Mesodermal cell (in vitro differentiated cells): ENCODE measurements around the gene KIAA2012.

ENCODE experiments used
- H3K27ac ChIP-seq: 2 replicates; pipeline ENCODE4 v1.7.0; 2013; ENCODE audit warnings: mild to moderate bottlenecking, low read depth, low read length, moderate library complexity; ENCODE audit not compliant: severe bottlenecking
- H3K36me3 ChIP-seq: 2 replicates; pipeline ENCODE4 v1.7.1; 2013; ENCODE audit warnings: mild to moderate bottlenecking, low read length, moderate library complexity; ENCODE audit not compliant: control insufficient read depth, insufficient read depth
- H3K4me1 ChIP-seq: one replicate; pipeline ENCODE4 v1.7.1; 2013; ENCODE audit warnings: mild to moderate bottlenecking, low read length; ENCODE audit not compliant: insufficient read depth, control insufficient read depth, poor library complexity, severe bottlenecking
- H3K4me3 ChIP-seq: 2 replicates; pipeline ENCODE4 v1.7.0; 2013; ENCODE audit warnings: low read length, control low read depth, mild to moderate bottlenecking; ENCODE audit not compliant: insufficient read depth, poor library complexity, severe bottlenecking; ENCODE audit errors: extremely low read depth
- H3K9me3 ChIP-seq: 2 replicates; pipeline ENCODE4 v1.7.1; 2013; ENCODE audit warnings: mild to moderate bottlenecking, low read length, moderate library complexity; ENCODE audit not compliant: control insufficient read depth
- WGBS, 2 experiments: methylation state at CpG; one replicate each; pipeline ENCODE4 v1.1.5; 2013; ENCODE audit warnings: missing lambda C conversion rate in 2 of 2; ENCODE audit not compliant: insufficient coverage in 2 of 2; 5-methylcytosine and 5-hydroxymethylcytosine counted together

KIAA2012 gene

GRCh38 chr2:202187570-202187969 lies 114.5 kb downstream of the KIAA2012 start:
- Histone ChIP-seq H3K4me1 (peaks cover 5% of the 10 kb centered on the region), H3K9me3 (peaks cover under 1% of the 10 kb centered on the region), H3K36me3 (no peaks in the 10 kb centered on the region), H3K27ac (no peak overlapping the region), H3K4me3 (no peak overlapping the region)
- WGBS, 2 experiments, result 78 to 83% methylated on average over 1 of the region's 1 CpG

- WGBS, 2 experiments, result 94 to 96% methylated on average over 5 of the region's 5 CpGs
- Histone ChIP-seq H3K27ac (no peak overlapping the region), H3K9me3 (no peaks in the 10 kb centered on the region), H3K36me3 (no peaks in the 10 kb centered on the region), H3K4me3 (no peak overlapping the region), H3K4me1 (no peaks in the 10 kb centered on the region)
These were observed 120.2 kb downstream of the KIAA2012 start for GRCh38 chr2:202193305-202193704.

DNA sequence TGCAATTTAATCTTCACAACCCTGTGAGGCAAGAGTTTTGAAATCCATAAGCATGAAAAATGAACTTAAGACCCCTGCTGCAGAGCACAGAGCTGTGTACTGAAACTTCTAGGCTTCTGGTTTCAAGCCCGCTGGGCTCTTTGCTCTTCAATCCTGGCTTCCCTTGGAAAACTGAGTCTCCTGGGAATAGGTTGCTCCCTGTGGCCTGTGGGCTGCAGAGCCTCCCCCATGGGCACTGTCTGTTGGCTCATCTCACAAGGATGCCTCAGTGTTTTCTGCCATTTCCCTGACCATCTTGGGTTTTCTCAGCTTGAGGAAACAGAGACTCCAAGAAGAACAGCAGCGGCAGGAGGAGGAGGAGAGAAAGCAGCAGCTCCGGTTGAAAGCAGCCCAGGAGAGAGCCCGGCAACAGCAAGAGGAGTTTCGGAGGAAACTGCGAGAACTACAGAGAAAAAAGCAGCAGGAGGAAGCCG lies 120.9 kb downstream of the KIAA2012 start:
- Histone ChIP-seq H3K9me3 (no peaks in the 10 kb centered on the region), H3K4me1 (no peaks in the 10 kb centered on the region), H3K36me3 (no peaks in the 10 kb centered on the region), H3K4me3 (no peak overlapping the region), H3K27ac (no peak overlapping the region)
- WGBS, 2 experiments, result 73 to 89% methylated on average over 6 to 7 of the region's 7 CpGs

DNA sequence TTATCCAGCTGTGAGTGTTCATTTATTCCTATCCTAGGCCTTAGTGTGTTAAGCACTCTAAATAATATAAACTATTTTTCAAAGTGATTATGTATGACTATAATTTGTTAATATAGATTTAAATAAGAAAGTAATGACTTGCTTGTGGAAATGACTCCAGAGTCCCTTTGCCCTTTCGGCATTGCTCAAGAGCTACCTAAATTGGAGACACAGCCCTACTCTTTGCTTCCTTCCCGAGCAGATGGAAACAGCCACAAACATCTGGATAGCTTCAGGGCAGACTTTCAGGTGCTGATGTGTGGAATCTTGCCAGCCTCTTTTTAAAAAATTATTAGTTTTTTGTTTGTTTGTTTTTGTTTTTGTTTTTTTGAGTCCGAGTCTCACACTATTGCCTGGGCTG lies 121.4 kb downstream of the KIAA2012 start:
- Histone ChIP-seq H3K4me1 (no peaks in the 10 kb centered on the region), H3K27ac (no peak overlapping the region), H3K4me3 (no peak overlapping the region), H3K9me3 (no peaks in the 10 kb centered on the region), H3K36me3 (no peaks in the 10 kb centered on the region)
- WGBS, 2 experiments, result 94 to 100% methylated on average over 1 to 3 of the region's 3 CpGs

GRCh38 chr2:202196727-202197126 lies 123.7 kb downstream of the KIAA2012 start:
- no peaks in the 10 kb centered on the region for H3K4me1 ChIP-seq
- peaks cover 6% of the 10 kb centered on the region for H3K36me3 ChIP-seq
- no peak overlapping the region for H3K4me3 ChIP-seq
- H3K9me3 ChIP-seq, result no peaks in the 10 kb centered on the region
- WGBS, 2 experiments, result 81 to 89% methylated on average over 4 to 6 of the region's 6 CpGs
- no peak overlapping the region for H3K27ac ChIP-seq

- no peak overlapping the region for H3K27ac ChIP-seq
- no peak overlapping the region for H3K4me3 ChIP-seq
- no peaks in the 10 kb centered on the region for H3K9me3 ChIP-seq
- H3K36me3 ChIP-seq, result peaks cover 26% of the 10 kb centered on the region
- no peaks in the 10 kb centered on the region for H3K4me1 ChIP-seq
- 97 to 98% methylated on average over 11 to 13 of the region's 21 CpGs for WGBS, 2 experiments
These were observed 128.4 kb downstream of the KIAA2012 start for GRCh38 chr2:202201220-202202160.

DNA sequence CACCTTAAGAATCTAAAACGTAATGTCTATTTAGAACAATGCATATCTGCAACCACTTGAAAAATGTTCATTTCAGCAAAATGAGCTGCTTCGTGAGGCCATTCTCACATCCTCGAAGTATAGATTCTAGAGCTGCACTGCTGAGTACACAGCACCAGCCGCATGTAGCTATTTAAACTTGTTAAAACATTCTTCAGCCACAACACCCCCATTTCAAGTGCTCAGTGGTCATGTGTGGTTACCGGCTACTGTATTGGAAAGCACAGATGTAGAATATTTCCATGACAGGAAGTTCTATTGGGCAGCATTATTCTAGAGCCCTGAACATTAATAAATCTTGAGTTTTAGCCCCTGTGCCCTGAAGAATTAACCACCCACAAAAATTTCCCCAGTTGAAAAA lies 130.3 kb downstream of the KIAA2012 start:
- WGBS, 2 experiments, result 100% methylated on average over 2 to 3 of the region's 5 CpGs
- no peaks in the 10 kb centered on the region for H3K9me3 ChIP-seq
- no peak overlapping the region for H3K4me3 ChIP-seq
- H3K36me3 ChIP-seq, result peaks cover 35% of the 10 kb centered on the region
- H3K4me1 ChIP-seq, result no peaks in the 10 kb centered on the region
- H3K27ac ChIP-seq, result no peak overlapping the region

DNA sequence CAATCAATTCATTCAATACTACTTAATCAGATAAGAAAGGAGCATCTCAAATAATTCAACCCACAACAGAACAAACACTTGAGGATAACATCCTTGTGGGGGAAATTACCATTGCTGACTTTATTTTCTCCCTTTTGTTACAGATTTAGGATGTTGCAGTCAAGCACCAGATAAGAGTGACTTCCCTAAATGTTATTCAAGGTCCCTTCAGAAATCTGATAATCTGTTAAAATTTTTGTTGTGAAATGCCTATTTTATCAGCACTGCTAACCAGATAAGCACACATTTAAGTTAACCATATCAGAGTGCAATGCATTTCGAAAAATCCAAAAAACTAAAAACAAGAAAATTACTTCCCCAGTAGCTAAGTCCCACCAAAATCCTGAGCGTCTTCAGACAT lies 131.8 kb downstream of the KIAA2012 start:
- Histone ChIP-seq H3K27ac (no peak overlapping the region), H3K9me3 (no peaks in the 10 kb centered on the region), H3K4me3 (no peak overlapping the region), H3K36me3 (peaks cover 45% of the 10 kb centered on the region), H3K4me1 (no peaks in the 10 kb centered on the region)
- WGBS, 2 experiments, result 94 to 100% methylated on average over 1 to 2 of the region's 2 CpGs

- Histone ChIP-seq H3K4me3 (no peak overlapping the region), H3K9me3 (no peaks in the 10 kb centered on the region), H3K4me1 (no peaks in the 10 kb centered on the region), H3K36me3 (peaks cover 59% of the 10 kb centered on the region), H3K27ac (no peak overlapping the region)
These were observed 135.5 kb downstream of the KIAA2012 start for GRCh38 chr2:202208526-202208925.

DNA sequence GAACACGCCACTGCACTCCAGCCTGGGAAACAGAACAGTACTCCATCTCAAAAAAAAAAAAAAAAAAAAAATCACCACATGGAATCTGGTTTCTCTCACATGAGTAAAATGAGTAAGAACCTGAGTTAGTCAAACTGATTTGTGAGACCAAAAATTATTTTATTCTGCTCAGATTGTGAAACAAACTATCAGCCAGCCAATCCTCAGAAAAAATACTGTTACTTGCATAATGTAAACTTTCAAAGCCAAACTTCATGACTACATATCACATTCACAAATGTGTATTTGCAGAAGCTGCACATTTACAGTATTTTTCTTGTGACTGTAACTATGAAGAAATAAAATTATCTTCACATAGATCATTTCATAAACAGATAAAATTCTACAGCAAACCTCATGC lies 142.1 kb downstream of the KIAA2012 start:
- H3K27ac ChIP-seq, result no peak overlapping the region
- no peaks in the 10 kb centered on the region for H3K9me3 ChIP-seq
- WGBS, 2 experiments, result no CpG with 5 or more reads among the region's 1 CpG
- H3K4me1 ChIP-seq, result no peaks in the 10 kb centered on the region
- H3K36me3 ChIP-seq, result peaks cover 75% of the 10 kb centered on the region
- no peak overlapping the region for H3K4me3 ChIP-seq

DNA sequence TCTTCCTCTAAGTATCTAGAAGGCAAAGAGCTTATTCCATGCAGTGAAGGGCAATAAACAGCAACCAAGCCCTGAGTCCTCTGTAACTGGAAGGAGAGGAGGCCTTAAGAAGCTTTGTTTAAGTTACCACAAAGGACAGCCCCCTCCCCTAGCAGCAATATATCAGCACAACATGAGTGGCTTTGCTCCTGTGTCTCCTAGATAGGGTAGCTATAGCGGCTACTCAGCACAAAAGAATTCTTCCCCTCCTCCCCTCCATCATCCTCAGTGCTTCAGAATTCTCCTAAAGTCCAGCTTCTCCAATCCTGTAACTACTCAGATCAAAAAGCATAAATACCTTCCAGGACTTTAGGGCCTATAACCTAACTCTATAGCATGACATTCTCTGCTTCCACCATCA lies 148.8 kb downstream of the KIAA2012 start:
- 31 to 33% methylated on average over 1 of the region's 1 CpG for WGBS, 2 experiments
- Histone ChIP-seq H3K4me3 (no peak overlapping the region), H3K36me3 (peaks cover 55% of the 10 kb centered on the region), H3K9me3 (no peaks in the 10 kb centered on the region), H3K27ac (peak overlapping the region; percentile 65), H3K4me1 (peaks cover 12% of the 10 kb centered on the region)
